ENCODE measurements around the gene WDR46. TPM values are rescaled to one million over a fixed set of nuclear protein-coding genes. Genes with fewer than 3 reads are reported as not detected.

The WDR46 gene
- total and polyA plus RNA-seq, 8 donors: 42.9 to 72.9 (median 54.5) TPM

DNA sequence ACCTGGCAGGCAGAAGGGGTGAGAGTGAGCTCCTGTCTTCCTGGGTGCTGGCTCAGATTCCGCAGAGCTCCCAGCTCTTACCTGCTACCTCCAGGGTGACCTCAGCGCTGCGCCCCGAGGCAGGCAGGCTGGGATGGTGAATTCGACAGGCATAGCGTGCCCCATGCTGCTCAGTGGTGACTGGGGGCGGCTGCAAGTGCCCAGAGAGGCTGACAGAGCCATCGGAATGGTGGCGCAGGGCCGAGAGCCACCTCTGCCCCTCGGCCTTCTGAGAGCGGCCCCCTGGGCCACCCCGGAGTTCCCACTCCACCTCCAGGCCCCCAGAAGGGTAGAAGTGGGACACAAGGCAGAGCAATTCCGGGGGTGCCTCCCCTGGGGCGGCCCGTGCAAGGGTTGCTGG lies 15.2 kb upstream of the WDR46 start:
- Histone ChIP-seq H3K9me3 (no peaks in the 10 kb centered on the region), H3K4me3 (no peak overlapping the region), H3K36me3 (peaks cover 18 to 78% (median 61%) of the 10 kb centered on the region in 4 donors), H3K27ac (no peak overlapping the region), H3K4me1 (peaks cover 10 to 53% (median 22%) of the 10 kb centered on the region in 4 donors), H3K27me3 (no peaks in the 10 kb centered on the region)
- DNase-seq: no peak
- intact Hi-C loops (cut with DNase I; ENCODE audit: low total_unique reads): no loop called here
- TF ChIP-seq, protein P1, sequence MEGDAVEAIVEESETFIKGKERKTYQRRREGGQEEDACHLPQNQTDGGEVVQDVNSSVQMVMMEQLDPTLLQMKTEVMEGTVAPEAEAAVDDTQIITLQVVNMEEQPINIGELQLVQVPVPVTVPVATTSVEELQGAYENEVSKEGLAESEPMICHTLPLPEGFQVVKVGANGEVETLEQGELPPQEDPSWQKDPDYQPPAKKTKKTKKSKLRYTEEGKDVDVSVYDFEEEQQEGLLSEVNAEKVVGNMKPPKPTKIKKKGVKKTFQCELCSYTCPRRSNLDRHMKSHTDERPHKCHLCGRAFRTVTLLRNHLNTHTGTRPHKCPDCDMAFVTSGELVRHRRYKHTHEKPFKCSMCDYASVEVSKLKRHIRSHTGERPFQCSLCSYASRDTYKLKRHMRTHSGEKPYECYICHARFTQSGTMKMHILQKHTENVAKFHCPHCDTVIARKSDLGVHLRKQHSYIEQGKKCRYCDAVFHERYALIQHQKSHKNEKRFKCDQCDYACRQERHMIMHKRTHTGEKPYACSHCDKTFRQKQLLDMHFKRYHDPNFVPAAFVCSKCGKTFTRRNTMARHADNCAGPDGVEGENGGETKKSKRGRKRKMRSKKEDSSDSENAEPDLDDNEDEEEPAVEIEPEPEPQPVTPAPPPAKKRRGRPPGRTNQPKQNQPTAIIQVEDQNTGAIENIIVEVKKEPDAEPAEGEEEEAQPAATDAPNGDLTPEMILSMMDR (IDR thresholded peaks at IDR 0.05): no peak
- no peak for TF ChIP-seq EP300 (IDR thresholded peaks at IDR 0.05)
- no peak for TF ChIP-seq POLR2AphosphoS5 (IDR thresholded peaks at IDR 0.05)
- no peak for TF ChIP-seq POLR2A (IDR thresholded peaks at IDR 0.05)
- 83 to 96% (median 87%) methylated on average over 5 to 16 of the region's 16 CpGs for WGBS, 5 donors

DNA sequence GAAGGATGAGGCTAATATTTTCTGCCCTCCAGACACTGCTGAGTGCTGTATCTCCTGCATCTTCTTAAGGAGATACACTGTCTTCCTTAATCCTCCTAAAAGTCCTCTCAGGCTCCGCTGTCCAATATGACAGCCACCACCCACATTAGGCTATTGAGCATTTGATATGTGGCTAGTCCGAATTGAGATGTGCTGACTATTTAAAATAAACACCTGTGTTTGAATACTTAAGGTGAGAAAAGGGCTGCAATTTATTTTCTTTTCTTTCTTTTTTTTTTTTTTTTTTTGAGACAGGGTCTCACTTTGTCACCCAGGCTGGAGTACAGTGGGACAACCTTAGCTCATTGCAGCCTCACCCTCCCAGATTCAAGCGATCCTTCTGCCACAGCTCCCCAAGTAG lies 12.8 kb upstream of the WDR46 start:
- Histone ChIP-seq H3K27me3 (no peaks in the 10 kb centered on the region), H3K9me3 (no peaks in the 10 kb centered on the region), H3K4me3 (no peak overlapping the region), H3K27ac (no peak overlapping the region), H3K36me3 (peaks cover 18 to 60% (median 52%) of the 10 kb centered on the region in 4 donors), H3K4me1 (peaks cover 20 to 55% (median 38%) of the 10 kb centered on the region in 4 donors)
- intact Hi-C loops (cut with DNase I; ENCODE audit: low total_unique reads): no loop called here
- no peak for TF ChIP-seq POLR2A (IDR thresholded peaks at IDR 0.05)
- TF ChIP-seq, protein P1 (IDR thresholded peaks at IDR 0.05): no peak
- 73 to 92% (median 84%) methylated on average over 3 of the region's 3 CpGs for WGBS, 5 donors
- no peak for DNase-seq

GRCh38 chr6:33299237-33299944 lies 10.4 kb upstream of the WDR46 start:
- Histone ChIP-seq H3K9me3 (no peaks in the 10 kb centered on the region), H3K4me1 (peaks cover 22 to 64% (median 50%) of the 10 kb centered on the region in 4 donors), H3K36me3 (peaks cover 23 to 56% (median 55%) of the 10 kb centered on the region in 4 donors), H3K27me3 (no peaks in the 10 kb centered on the region), H3K4me3 (peak overlapping the region; percentile 77 to 93 (median 90)), H3K27ac (peak overlapping the region; percentile 92 to 99 (median 98))
- 0 to 1% (median 0%) methylated on average over 45 to 54 of the region's 54 CpGs for WGBS, 5 donors
- intact Hi-C loops (cut with DNase I; ENCODE audit: low total_unique reads): no loop called here
- TF ChIP-seq, protein P1 (IDR thresholded peaks at IDR 0.05): peak in 5 of 7 experiments; percentile 55 to 76 (median 65)
- TF ChIP-seq POLR2A (IDR thresholded peaks at IDR 0.05) (peak in 2 of 4 donors; percentile 38 to 55), POLR2AphosphoS5 (IDR thresholded peaks at IDR 0.05) (peak; percentile 77 to 94 (median 90)), EP300 (IDR thresholded peaks at IDR 0.05) (no peak)
- DNase-seq: peak; percentile 91 to 96

DNA sequence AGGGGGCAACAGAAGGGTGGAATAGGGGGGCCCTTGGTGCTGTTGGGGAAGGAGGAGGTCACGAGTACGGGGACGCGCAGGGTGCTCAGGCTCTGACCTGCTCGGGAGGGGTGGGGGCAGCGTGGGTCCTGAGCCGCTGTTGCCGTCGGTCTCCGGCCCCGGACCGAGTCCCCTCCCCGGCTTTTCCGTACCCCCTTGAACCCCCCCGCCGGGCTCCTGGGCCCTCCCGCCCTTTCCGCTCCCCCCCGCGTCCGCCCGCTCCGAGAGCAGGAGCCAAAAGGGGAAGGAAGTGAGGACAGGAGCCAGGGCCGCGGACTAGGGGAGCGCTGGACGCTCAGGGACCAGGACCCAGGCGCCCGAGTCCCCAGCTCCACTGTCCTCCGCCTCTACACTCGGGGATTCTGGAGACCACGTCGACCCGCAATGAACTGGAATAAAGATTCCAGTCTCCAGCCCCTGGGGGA lies 9.8 kb upstream of the WDR46 start, which contains the start of gene RGL2:
RGL2 (minus strand) TSS at position 170 of the 464 bp plus-strand sequence. CDS start 332 bp downstream, outside the sequence.
- 0 to 2% (median 1%) methylated on average over 22 to 34 of the region's 34 CpGs for WGBS, 5 donors
- Histone ChIP-seq H3K27ac (peak within 1 kb of the TSS; percentile 92 to 99 (median 98)), H3K4me3 (peak within 1 kb of the TSS; percentile 77 to 93 (median 90)), H3K4me1 (peaks cover 22 to 63% (median 50%) of the 10 kb centered on the region in 4 donors), H3K36me3 (peaks cover 20 to 56% (median 55%) of the 10 kb centered on the region in 4 donors), H3K27me3 (no peaks in the 10 kb centered on the region), H3K9me3 (no peaks in the 10 kb centered on the region)
- TF ChIP-seq POLR2A (IDR thresholded peaks at IDR 0.05) (no peak), POLR2AphosphoS5 (IDR thresholded peaks at IDR 0.05) (no peak), EP300 (IDR thresholded peaks at IDR 0.05) (no peak)
- TF ChIP-seq, protein P1 (IDR thresholded peaks at IDR 0.05): no peak
- peak; percentile 83 to 91 for DNase-seq
- intact Hi-C loops (cut with DNase I; ENCODE audit: low total_unique reads): no loop called here

Measured in stomach (tissue), 9 donors.